Activated gamma-delta T cell (primary cell): ENCODE results near the gene HNRNPUL1.

ENCODE experiments used
- DNase-seq: peaks from one replicate; lab custom pipeline; 2025; lab: John Stamatoyannopoulos, UW

HNRNPUL1 gene

GRCh38 chr19:41234512-41235168 lies 29.5 kb upstream of the HNRNPUL1 start:
- DNase-seq: no peak

GRCh38 chr19:41235480-41235879 lies 28.7 kb upstream of the HNRNPUL1 start:
- no peak for DNase-seq

- no peak for DNase-seq
Observed at GRCh38 chr19:41238244-41238643, 25.9 kb upstream of the HNRNPUL1 start.

- no peak for DNase-seq
Observed at GRCh38 chr19:41239363-41239762, 24.8 kb upstream of the HNRNPUL1 start.

- no peak for DNase-seq
Observed at GRCh38 chr19:41239961-41240574, 24.1 kb upstream of the HNRNPUL1 start.

- DNase-seq: no peak
Observed at GRCh38 chr19:41241859-41242258, 22.3 kb upstream of the HNRNPUL1 start.

GRCh38 chr19:41244117-41244516 lies 20.1 kb upstream of the HNRNPUL1 start:
- no peak for DNase-seq

- DNase-seq: no peak
Observed at GRCh38 chr19:41245843-41246242, 18.3 kb upstream of the HNRNPUL1 start.

GRCh38 chr19:41248895-41249294 lies 15.3 kb upstream of the HNRNPUL1 start:
- no peak for DNase-seq

GRCh38 chr19:41249707-41250423 lies 14.3 kb upstream of the HNRNPUL1 start:
- DNase-seq: no peak

- DNase-seq: no peak
Observed at GRCh38 chr19:41253660-41254059, 10.5 kb upstream of the HNRNPUL1 start.

- DNase-seq: no peak
Observed at GRCh38 chr19:41255171-41255570, 9.0 kb upstream of the HNRNPUL1 start.

GRCh38 chr19:41261474-41262190 lies 2.5 kb upstream of the HNRNPUL1 start:
- DNase-seq: no peak

- peak; percentile 32 for DNase-seq
Observed at GRCh38 chr19:41263042-41263849, 926 bp upstream of the HNRNPUL1 start.

GRCh38 chr19:41264581-41265394 lies 616 bp downstream of the HNRNPUL1 start:
- DNase-seq: peak; percentile 29

GRCh38 chr19:41265395-41266153 lies 1.4 kb downstream of the HNRNPUL1 start:
- no peak for DNase-seq

GRCh38 chr19:41269055-41269454 lies 4.9 kb downstream of the HNRNPUL1 start:
- no peak for DNase-seq

GRCh38 chr19:41269571-41269970 lies 5.4 kb downstream of the HNRNPUL1 start:
- no peak for DNase-seq

- no peak for DNase-seq
Observed at GRCh38 chr19:41273076-41273475, 8.9 kb downstream of the HNRNPUL1 start.

GRCh38 chr19:41274802-41275201 lies 10.6 kb downstream of the HNRNPUL1 start:
- DNase-seq: no peak
